Measurements from ENCODE around the gene TGM3.

Gene TGM3

GRCh38 chr20:2299301-2299700 is 3.5 kb downstream of the TGM3 start:
- TF ChIP-seq, protein P1, sequence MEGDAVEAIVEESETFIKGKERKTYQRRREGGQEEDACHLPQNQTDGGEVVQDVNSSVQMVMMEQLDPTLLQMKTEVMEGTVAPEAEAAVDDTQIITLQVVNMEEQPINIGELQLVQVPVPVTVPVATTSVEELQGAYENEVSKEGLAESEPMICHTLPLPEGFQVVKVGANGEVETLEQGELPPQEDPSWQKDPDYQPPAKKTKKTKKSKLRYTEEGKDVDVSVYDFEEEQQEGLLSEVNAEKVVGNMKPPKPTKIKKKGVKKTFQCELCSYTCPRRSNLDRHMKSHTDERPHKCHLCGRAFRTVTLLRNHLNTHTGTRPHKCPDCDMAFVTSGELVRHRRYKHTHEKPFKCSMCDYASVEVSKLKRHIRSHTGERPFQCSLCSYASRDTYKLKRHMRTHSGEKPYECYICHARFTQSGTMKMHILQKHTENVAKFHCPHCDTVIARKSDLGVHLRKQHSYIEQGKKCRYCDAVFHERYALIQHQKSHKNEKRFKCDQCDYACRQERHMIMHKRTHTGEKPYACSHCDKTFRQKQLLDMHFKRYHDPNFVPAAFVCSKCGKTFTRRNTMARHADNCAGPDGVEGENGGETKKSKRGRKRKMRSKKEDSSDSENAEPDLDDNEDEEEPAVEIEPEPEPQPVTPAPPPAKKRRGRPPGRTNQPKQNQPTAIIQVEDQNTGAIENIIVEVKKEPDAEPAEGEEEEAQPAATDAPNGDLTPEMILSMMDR (IDR thresholded peaks at IDR 0.05; ENCODE audit: low read depth, low read length): no peak
- DNase-seq (ENCODE audit: extremely low read depth, low read depth): no peak

GRCh38 chr20:2300002-2300401 is 4.2 kb downstream of the TGM3 start:
- no peak for DNase-seq (ENCODE audit: extremely low read depth, low read depth)
- TF ChIP-seq, protein P1 (IDR thresholded peaks at IDR 0.05; ENCODE audit: low read depth, low read length): no peak

- DNase-seq (ENCODE audit: extremely low read depth, low read depth): no peak
- TF ChIP-seq, protein P1 (IDR thresholded peaks at IDR 0.05; ENCODE audit: low read depth, low read length): no peak
These were observed 4.6 kb downstream of the TGM3 start for GRCh38 chr20:2300420-2300819.

DNA sequence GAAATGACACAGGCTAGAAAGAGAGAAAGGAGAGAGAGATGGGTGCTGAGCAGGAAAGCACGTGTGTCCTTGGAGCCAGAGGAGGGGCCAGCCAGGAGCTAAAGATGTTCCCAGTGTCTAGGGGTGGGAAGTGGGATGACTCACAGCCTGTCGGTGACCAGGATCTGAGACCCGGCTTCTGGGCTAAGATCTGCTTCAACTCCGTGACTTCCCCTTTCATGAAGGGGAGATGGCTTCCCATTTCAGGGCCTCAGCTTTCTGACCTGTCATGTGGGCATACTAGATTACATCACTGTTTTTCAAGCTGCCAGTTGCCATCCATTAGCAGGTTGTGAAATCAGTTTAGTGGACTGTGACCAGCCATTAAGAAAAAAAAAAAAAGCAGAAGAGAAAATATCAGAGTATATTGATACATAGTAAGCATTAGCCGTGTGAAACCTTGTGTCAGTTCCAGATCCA is 5.4 kb downstream of the TGM3 start:
- DNase-seq (ENCODE audit: extremely low read depth, low read depth): no peak
- TF ChIP-seq, protein P1 (IDR thresholded peaks at IDR 0.05; ENCODE audit: low read depth, low read length): no peak

GRCh38 chr20:2302384-2303060 is 6.7 kb downstream of the TGM3 start:
- TF ChIP-seq, protein P1 (IDR thresholded peaks at IDR 0.05; ENCODE audit: low read depth, low read length): no peak
- no peak for DNase-seq (ENCODE audit: extremely low read depth, low read depth)

DNA sequence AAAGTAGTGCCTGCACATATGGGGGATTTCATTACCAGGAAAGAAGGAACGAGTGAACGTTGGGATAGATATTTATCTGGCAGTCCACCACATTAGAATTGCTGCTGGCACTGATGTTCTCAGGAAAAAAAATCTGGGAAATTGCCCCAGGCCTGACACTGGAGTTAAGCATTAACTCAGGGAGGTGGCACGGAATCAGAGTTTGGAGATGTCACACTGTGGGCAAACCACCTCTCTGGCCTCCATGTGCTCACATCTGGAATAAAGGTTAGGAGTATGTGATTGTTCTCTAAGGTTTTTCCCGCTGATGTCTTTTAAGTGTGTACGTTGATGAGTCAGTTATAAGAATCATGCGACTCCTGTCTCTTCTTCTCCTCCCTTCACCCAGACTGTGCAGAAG is 7.9 kb downstream of the TGM3 start:
- TF ChIP-seq, protein P1 (IDR thresholded peaks at IDR 0.05; ENCODE audit: low read depth, low read length): no peak
- DNase-seq (ENCODE audit: extremely low read depth, low read depth): no peak

DNA sequence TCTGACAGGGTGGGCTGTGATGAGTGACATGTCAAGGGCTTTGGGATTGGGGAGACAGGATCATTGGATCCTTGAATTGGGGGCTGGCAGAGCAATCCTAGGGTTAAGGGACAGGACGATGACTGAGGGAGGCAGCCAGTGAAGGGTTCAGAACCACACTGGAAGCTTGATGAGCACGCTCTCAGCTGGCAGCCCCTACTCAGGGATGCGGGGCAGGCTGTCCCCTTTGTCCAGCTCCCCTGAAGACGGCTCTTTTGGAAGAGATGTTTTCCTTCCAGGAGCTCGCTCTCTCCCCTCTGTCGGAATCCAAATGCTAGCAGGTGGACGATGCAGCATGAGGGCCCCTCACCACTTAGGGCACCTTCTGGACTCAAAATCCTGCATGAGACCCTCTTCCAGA is 8.4 kb downstream of the TGM3 start:
- DNase-seq (ENCODE audit: extremely low read depth, low read depth): no peak
- TF ChIP-seq, protein P1 (IDR thresholded peaks at IDR 0.05; ENCODE audit: low read depth, low read length): no peak

Data from AG09319 (cell line).